NB4 (cell line): ENCODE results near the gene ZNF185.
A peak's percentile ranks its signal among the peaks of the same experiment; 100 is the strongest.

Experiments
- POLR2A ChIP-seq: IDR thresholded peaks from 2 replicates; pipeline ENCODE4 v1.6.1; 2011; ENCODE audit warnings: mild to moderate bottlenecking; ENCODE audit not compliant: insufficient read length; ENCODE audit errors: extremely low read depth
- TF ChIP-seq, protein P1 (sequence below): IDR thresholded peaks from one replicate; pipeline ENCODE4 v1.5.1; 2012; ENCODE audit warnings: low read depth, low read length
- TF ChIP-seq, protein P2 (sequence below): IDR thresholded peaks from 2 replicates; pipeline ENCODE4 v1.6.1; 2011; ENCODE audit warnings: low read depth, low read length

DNA sequence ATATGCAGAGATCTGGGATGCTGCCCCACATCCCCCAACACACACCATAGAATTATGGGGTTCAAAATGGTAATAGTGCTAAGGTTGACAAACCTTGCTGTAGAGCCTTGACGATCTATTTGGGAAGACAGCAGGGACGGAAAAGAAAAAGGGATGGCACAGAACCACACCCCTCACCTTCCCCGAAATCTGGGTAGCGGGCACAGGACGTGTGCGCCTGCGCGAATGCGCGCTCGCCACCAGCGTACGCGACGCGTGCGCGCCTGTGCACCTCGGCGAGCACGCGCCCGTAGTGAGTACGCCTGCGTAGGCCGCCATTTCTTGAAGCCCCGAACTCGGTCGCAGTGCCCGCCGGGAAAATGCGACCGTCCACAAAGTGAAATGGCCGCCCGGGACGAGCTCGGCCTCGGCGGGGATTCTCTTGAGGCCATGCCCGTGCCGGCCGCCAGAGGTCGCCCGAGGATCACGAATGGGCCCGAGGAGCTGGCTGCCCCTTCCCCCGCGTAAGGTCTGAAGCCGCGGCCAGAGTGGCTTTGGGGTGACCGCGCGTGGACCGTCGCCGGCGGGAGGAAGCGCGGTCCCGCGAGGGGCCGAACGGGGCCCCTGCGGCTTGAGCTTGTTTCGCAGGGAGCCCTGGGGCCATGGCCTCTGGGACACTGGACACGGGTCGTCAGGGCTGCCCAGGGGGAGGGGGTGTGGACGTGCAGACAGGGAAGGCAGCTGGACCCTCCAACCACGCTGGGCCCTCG, 43.6 kb downstream of the ZNF185 start:
- TF ChIP-seq, protein P1, sequence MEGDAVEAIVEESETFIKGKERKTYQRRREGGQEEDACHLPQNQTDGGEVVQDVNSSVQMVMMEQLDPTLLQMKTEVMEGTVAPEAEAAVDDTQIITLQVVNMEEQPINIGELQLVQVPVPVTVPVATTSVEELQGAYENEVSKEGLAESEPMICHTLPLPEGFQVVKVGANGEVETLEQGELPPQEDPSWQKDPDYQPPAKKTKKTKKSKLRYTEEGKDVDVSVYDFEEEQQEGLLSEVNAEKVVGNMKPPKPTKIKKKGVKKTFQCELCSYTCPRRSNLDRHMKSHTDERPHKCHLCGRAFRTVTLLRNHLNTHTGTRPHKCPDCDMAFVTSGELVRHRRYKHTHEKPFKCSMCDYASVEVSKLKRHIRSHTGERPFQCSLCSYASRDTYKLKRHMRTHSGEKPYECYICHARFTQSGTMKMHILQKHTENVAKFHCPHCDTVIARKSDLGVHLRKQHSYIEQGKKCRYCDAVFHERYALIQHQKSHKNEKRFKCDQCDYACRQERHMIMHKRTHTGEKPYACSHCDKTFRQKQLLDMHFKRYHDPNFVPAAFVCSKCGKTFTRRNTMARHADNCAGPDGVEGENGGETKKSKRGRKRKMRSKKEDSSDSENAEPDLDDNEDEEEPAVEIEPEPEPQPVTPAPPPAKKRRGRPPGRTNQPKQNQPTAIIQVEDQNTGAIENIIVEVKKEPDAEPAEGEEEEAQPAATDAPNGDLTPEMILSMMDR = peak; percentile 23
- TF ChIP-seq, protein P2, sequence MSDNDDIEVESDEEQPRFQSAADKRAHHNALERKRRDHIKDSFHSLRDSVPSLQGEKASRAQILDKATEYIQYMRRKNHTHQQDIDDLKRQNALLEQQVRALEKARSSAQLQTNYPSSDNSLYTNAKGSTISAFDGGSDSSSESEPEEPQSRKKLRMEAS = peak; percentile 62; the same call in 1 of the 2 replicates
- peak; percentile 71 for TF ChIP-seq POLR2A
